ENCODE data around the gene CTNNBIP1.

The CTNNBIP1 gene

GRCh38 chr1:9826087-9826486, 84.0 kb downstream of the CTNNBIP1 start:
- Histone ChIP-seq H3K14ac (ENCODE audit: low read length in 2 of 2) (no peak overlapping the region), H3K4me2 (ENCODE audit: low read length, poor library complexity, severe bottlenecking) (no peak overlapping the region), H3K27ac (ENCODE audit: low read length, poor library complexity, severe bottlenecking) (peak overlapping the region; percentile 35), H2BK120ac (ENCODE audit: low read depth, low read length) (no peak overlapping the region), H4K91ac (ENCODE audit: low read length) (no peak overlapping the region), H4K8ac (ENCODE audit: low read length) (no peak overlapping the region), H3K18ac (ENCODE audit: low read depth in 1 of 2, low read length in 2 of 2) (no peak overlapping the region), H3K27me3 (ENCODE audit: control insufficient read depth in 1 of 2, insufficient read depth in 1 of 2, low read length in 2 of 2) (no peaks in the 10 kb centered on the region), H3K9ac (ENCODE audit: low read length) (no peak overlapping the region), H3K36me3 (ENCODE audit: control insufficient read depth in 1 of 2, insufficient read depth in 2 of 2, low read depth in 1 of 2, low read length in 2 of 2) (no peaks in the 10 kb centered on the region), H2BK12ac (ENCODE audit: low read length in 2 of 2) (no peak overlapping the region), H3K4me3 (ENCODE audit: insufficient read depth in 1 of 2, low read depth in 1 of 2, low read length in 2 of 2) (no peak overlapping the region), H3K79me1 (replicated peaks; ENCODE audit: low read length, poor library complexity, severe bottlenecking) (no peaks in the 10 kb centered on the region), H2AFZ (ENCODE audit: low read depth, low read length) (no peak overlapping the region), H3K4ac (ENCODE audit: low read depth in 1 of 2, low read length in 2 of 2) (no peak overlapping the region), H3K23ac (ENCODE audit: low read length in 2 of 2) (no peak overlapping the region), H2BK15ac (ENCODE audit: low read depth, poor library complexity, severe bottlenecking) (no peak overlapping the region), H2AK5ac (ENCODE audit: low read length, severe bottlenecking) (no peak overlapping the region), H3K4me1 (ENCODE audit: control insufficient read depth, insufficient read depth, low read depth, low read length) (peaks cover 22% of the 10 kb centered on the region), H3K9me3 (ENCODE audit: control insufficient read depth, low read length) (no peaks in the 10 kb centered on the region), H2BK5ac (ENCODE audit: low read depth, low read length, poor library complexity, severe bottlenecking) (no peak overlapping the region)
- 93% methylated on average over 3 of the region's 3 CpGs for WGBS
- no peak for DNase-seq

- Histone ChIP-seq H3K27ac (ENCODE audit: low read length, poor library complexity, severe bottlenecking) (peak overlapping the region; percentile 35), H3K4ac (ENCODE audit: low read depth in 1 of 2, low read length in 2 of 2) (no peak overlapping the region), H3K14ac (ENCODE audit: low read length in 2 of 2) (no peak overlapping the region), H3K18ac (ENCODE audit: low read depth in 1 of 2, low read length in 2 of 2) (peak overlapping the region in 1 of 2 experiments; percentile 30), H3K79me1 (replicated peaks; ENCODE audit: low read length, poor library complexity, severe bottlenecking) (peaks cover 1% of the 10 kb centered on the region), H3K23ac (ENCODE audit: low read length in 2 of 2) (peak overlapping the region in 1 of 2 experiments; percentile 61), H2AFZ (ENCODE audit: low read depth, low read length) (no peak overlapping the region), H4K8ac (ENCODE audit: low read length) (no peak overlapping the region), H2BK15ac (ENCODE audit: low read depth, poor library complexity, severe bottlenecking) (no peak overlapping the region), H4K91ac (ENCODE audit: low read length) (no peak overlapping the region), H3K36me3 (ENCODE audit: control insufficient read depth in 1 of 2, insufficient read depth in 2 of 2, low read depth in 1 of 2, low read length in 2 of 2) (no peaks in the 10 kb centered on the region), H3K4me3 (ENCODE audit: insufficient read depth in 1 of 2, low read depth in 1 of 2, low read length in 2 of 2) (peak overlapping the region in 1 of 2 experiments; percentile 22), H2BK12ac (ENCODE audit: low read length in 2 of 2) (peak overlapping the region in 1 of 2 experiments; percentile 15), H3K4me2 (ENCODE audit: low read length, poor library complexity, severe bottlenecking) (no peak overlapping the region), H2BK120ac (ENCODE audit: low read depth, low read length) (no peak overlapping the region), H3K9ac (ENCODE audit: low read length) (no peak overlapping the region), H2BK5ac (ENCODE audit: low read depth, low read length, poor library complexity, severe bottlenecking) (no peak overlapping the region), H3K4me1 (ENCODE audit: control insufficient read depth, insufficient read depth, low read depth, low read length) (peaks cover 21% of the 10 kb centered on the region), H3K27me3 (ENCODE audit: control insufficient read depth in 1 of 2, insufficient read depth in 1 of 2, low read length in 2 of 2) (no peaks in the 10 kb centered on the region), H2AK5ac (ENCODE audit: low read length, severe bottlenecking) (peak overlapping the region; percentile 26), H3K9me3 (ENCODE audit: control insufficient read depth, low read length) (no peaks in the 10 kb centered on the region)
- peak; percentile 63 for DNase-seq
- WGBS: 9% methylated on average over 16 of the region's 17 CpGs
Observed at GRCh38 chr1:9825093-9826074, 84.7 kb downstream of the CTNNBIP1 start.

GRCh38 chr1:9824702-9825089, 85.4 kb downstream of the CTNNBIP1 start:
- Histone ChIP-seq H2BK12ac (ENCODE audit: low read length in 2 of 2) (no peak overlapping the region), H3K27ac (ENCODE audit: low read length, poor library complexity, severe bottlenecking) (peak overlapping the region; percentile 67), H3K79me1 (replicated peaks; ENCODE audit: low read length, poor library complexity, severe bottlenecking) (peaks cover 1% of the 10 kb centered on the region), H4K8ac (ENCODE audit: low read length) (no peak overlapping the region), H3K4me1 (ENCODE audit: control insufficient read depth, insufficient read depth, low read depth, low read length) (peaks cover 21% of the 10 kb centered on the region), H3K27me3 (ENCODE audit: control insufficient read depth in 1 of 2, insufficient read depth in 1 of 2, low read length in 2 of 2) (no peaks in the 10 kb centered on the region), H3K4me2 (ENCODE audit: low read length, poor library complexity, severe bottlenecking) (peak overlapping the region; percentile 100), H3K9me3 (ENCODE audit: control insufficient read depth, low read length) (no peaks in the 10 kb centered on the region), H3K14ac (ENCODE audit: low read length in 2 of 2) (no peak overlapping the region), H3K4me3 (ENCODE audit: insufficient read depth in 1 of 2, low read depth in 1 of 2, low read length in 2 of 2) (peak overlapping the region; percentile 66 to 80), H2AFZ (ENCODE audit: low read depth, low read length) (no peak overlapping the region), H2AK5ac (ENCODE audit: low read length, severe bottlenecking) (peak overlapping the region; percentile 11), H3K36me3 (ENCODE audit: control insufficient read depth in 1 of 2, insufficient read depth in 2 of 2, low read depth in 1 of 2, low read length in 2 of 2) (no peaks in the 10 kb centered on the region), H3K18ac (ENCODE audit: low read depth in 1 of 2, low read length in 2 of 2) (no peak overlapping the region), H2BK5ac (ENCODE audit: low read depth, low read length, poor library complexity, severe bottlenecking) (peak overlapping the region; percentile 48), H2BK15ac (ENCODE audit: low read depth, poor library complexity, severe bottlenecking) (peak overlapping the region; percentile 97), H4K91ac (ENCODE audit: low read length) (no peak overlapping the region), H2BK120ac (ENCODE audit: low read depth, low read length) (no peak overlapping the region), H3K4ac (ENCODE audit: low read depth in 1 of 2, low read length in 2 of 2) (no peak overlapping the region), H3K23ac (ENCODE audit: low read length in 2 of 2) (no peak overlapping the region), H3K9ac (ENCODE audit: low read length) (no peak overlapping the region)
- no peak for DNase-seq
- 19% methylated on average over 12 of the region's 12 CpGs for WGBS

GRCh38 chr1:9823943-9824701, 85.9 kb downstream of the CTNNBIP1 start, which contains the start of gene CLSTN1:
Gene CLSTN1 (minus strand): TSS chr1:9823965. CDS start chr1:9823733, 232 bp downstream.
- H3K27me3 ChIP-seq (ENCODE audit: control insufficient read depth in 1 of 2, insufficient read depth in 1 of 2, low read length in 2 of 2): no peaks in the 10 kb centered on the region
- peak within 1 kb of the TSS; percentile 67 for H3K27ac ChIP-seq (ENCODE audit: low read length, poor library complexity, severe bottlenecking)
- H3K23ac ChIP-seq (ENCODE audit: low read length in 2 of 2): peak within 1 kb of the TSS in 1 of 2 experiments; percentile 42
- H3K9me3 ChIP-seq (ENCODE audit: control insufficient read depth, low read length): no peaks in the 10 kb centered on the region
- peak within 1 kb of the TSS; percentile 47 to 76 for H3K4ac ChIP-seq (ENCODE audit: low read depth in 1 of 2, low read length in 2 of 2)
- peaks cover 21% of the 10 kb centered on the region for H3K4me1 ChIP-seq (ENCODE audit: control insufficient read depth, insufficient read depth, low read depth, low read length)
- peak within 1 kb of the TSS in 1 of 2 experiments; percentile 95 for H3K14ac ChIP-seq (ENCODE audit: low read length in 2 of 2)
- peak within 1 kb of the TSS; percentile 77 to 100 for H3K4me3 ChIP-seq (ENCODE audit: insufficient read depth in 1 of 2, low read depth in 1 of 2, low read length in 2 of 2)
- under 1% methylated on average over 54 of the region's 93 CpGs for WGBS
- no peak within 1 kb of the TSS for H2AK5ac ChIP-seq (ENCODE audit: low read length, severe bottlenecking)
- peak within 1 kb of the TSS; percentile 88 for H3K9ac ChIP-seq (ENCODE audit: low read length)
- H3K4me2 ChIP-seq (ENCODE audit: low read length, poor library complexity, severe bottlenecking): peak within 1 kb of the TSS; percentile 100
- peak; percentile 86 for DNase-seq
- peaks cover 1% of the 10 kb centered on the region for H3K79me1 ChIP-seq (replicated peaks; ENCODE audit: low read length, poor library complexity, severe bottlenecking)
- H3K36me3 ChIP-seq (ENCODE audit: control insufficient read depth in 1 of 2, insufficient read depth in 2 of 2, low read depth in 1 of 2, low read length in 2 of 2): no peaks in the 10 kb centered on the region
- H4K91ac ChIP-seq (ENCODE audit: low read length): peak within 1 kb of the TSS; percentile 85
- peak within 1 kb of the TSS; percentile 48 for H2BK5ac ChIP-seq (ENCODE audit: low read depth, low read length, poor library complexity, severe bottlenecking)
- peak within 1 kb of the TSS; percentile 89 for H2BK120ac ChIP-seq (ENCODE audit: low read depth, low read length)
- H3K18ac ChIP-seq (ENCODE audit: low read depth in 1 of 2, low read length in 2 of 2): peak within 1 kb of the TSS; percentile 81 to 84
- H2BK12ac ChIP-seq (ENCODE audit: low read length in 2 of 2): peak within 1 kb of the TSS in 1 of 2 experiments; percentile 56
- H2AFZ ChIP-seq (ENCODE audit: low read depth, low read length): peak within 1 kb of the TSS; percentile 86
- H2BK15ac ChIP-seq (ENCODE audit: low read depth, poor library complexity, severe bottlenecking): peak within 1 kb of the TSS; percentile 97
- peak within 1 kb of the TSS; percentile 66 for H4K8ac ChIP-seq (ENCODE audit: low read length)
